OCI-LY1 (cell line): ENCODE data around the gene CDC7.

Source experiments
- EZH2 ChIP-seq: fragments of 200-600 bp; sonication (generic), shearing (Covaris generic); IDR thresholded peaks from 2 replicates; pipeline ENCODE4 v1.8.0; 2017; ENCODE audit warnings: borderline replicate concordance, mixed run types, mild to moderate bottlenecking, antibody characterized with exemption, low read length, moderate library complexity, mixed read lengths
- TF ChIP-seq, protein P1 (sequence below): fragments of 200-600 bp; sonication (generic), shearing (Covaris generic); IDR thresholded peaks from 2 replicates; pipeline ENCODE4 v1.5.1; 2017; ENCODE audit warnings: mild to moderate bottlenecking, antibody characterized with exemption, low read length, moderate library complexity, mixed read lengths

DNA sequence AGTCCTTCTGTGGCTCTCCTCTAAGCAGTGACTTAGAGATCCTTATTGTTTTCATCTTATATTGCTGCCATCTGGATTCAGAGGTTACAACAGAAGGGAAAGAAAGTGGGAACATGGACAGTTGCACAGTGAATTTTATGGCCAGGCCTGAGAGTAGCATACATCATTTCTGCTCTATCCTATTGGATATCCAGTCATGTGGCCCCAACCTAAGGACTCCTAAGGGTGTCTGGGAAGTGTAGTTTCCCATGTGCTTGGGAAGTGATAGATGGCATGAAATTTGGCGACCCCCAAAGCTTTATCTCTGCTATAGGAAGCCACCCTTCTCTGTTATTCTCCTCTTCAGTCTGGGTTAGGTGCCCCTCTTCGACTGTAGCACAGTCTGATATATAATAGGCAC is 51.9 kb downstream of the CDC7 start:
- TF ChIP-seq EZH2: no peak
- TF ChIP-seq, protein P1, sequence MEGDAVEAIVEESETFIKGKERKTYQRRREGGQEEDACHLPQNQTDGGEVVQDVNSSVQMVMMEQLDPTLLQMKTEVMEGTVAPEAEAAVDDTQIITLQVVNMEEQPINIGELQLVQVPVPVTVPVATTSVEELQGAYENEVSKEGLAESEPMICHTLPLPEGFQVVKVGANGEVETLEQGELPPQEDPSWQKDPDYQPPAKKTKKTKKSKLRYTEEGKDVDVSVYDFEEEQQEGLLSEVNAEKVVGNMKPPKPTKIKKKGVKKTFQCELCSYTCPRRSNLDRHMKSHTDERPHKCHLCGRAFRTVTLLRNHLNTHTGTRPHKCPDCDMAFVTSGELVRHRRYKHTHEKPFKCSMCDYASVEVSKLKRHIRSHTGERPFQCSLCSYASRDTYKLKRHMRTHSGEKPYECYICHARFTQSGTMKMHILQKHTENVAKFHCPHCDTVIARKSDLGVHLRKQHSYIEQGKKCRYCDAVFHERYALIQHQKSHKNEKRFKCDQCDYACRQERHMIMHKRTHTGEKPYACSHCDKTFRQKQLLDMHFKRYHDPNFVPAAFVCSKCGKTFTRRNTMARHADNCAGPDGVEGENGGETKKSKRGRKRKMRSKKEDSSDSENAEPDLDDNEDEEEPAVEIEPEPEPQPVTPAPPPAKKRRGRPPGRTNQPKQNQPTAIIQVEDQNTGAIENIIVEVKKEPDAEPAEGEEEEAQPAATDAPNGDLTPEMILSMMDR: no peak
